GM12878 (cell line): ENCODE measurements around the gene ADIG. TPM values are rescaled to one million over a fixed set of nuclear protein-coding genes. Genes with fewer than 3 reads are reported as not detected.

Experiments used
- ATAC-seq: fragments of 200-7000 bp; cut with Tn5 transposase; 3 replicates; pipeline ENCODE4 v1.9.1; 2020; ENCODE audit warnings: mild to moderate bottlenecking, moderate library complexity
- BruUV-seq: library from RNA; stranded (reverse); fragments of 400-500 nt; replicated peaks from 2 replicates; lab custom pipeline; 2021; lab: Mats Ljungman, UMichigan
- CTCF ChIA-PET: fragments of 300-600 bp; sonication (Branson Sonifier 250); formaldehyde crosslinking; extraction: SDS; loops from one replicate; lab custom pipeline; 2021; ENCODE audit warnings: inconsistent platforms; lab: Yijun Ruan, JAX
- POLR2A ChIA-PET: fragments of 350-600 bp; formaldehyde crosslinking; extraction: SDS; loops from one replicate; lab custom pipeline; 2021; ENCODE audit warnings: inconsistent platforms; lab: Charles Lee
- RAD21 ChIA-PET: fragments of 300-600 bp; sonication (Branson Sonifier 250); formaldehyde crosslinking; loops from one replicate; lab custom pipeline; 2023; ENCODE audit warnings: antibody characterized with exemption; ENCODE audit not compliant: unreplicated experiment; lab: Charles Lee
- SMC1A ChIA-PET: fragments of 300-600 bp; sonication (Branson Sonifier 250); formaldehyde crosslinking; loops from one replicate; lab custom pipeline; 2023; ENCODE audit not compliant: unreplicated experiment, uncharacterized antibody; lab: Charles Lee
- DNase-seq: peaks from one replicate; pipeline ENCODE4 v3.0.0-alpha.2; 2011; ENCODE audit warnings: low read depth, low spot score
- FAIRE-seq: peaks from 3 replicates; lab custom pipeline; 2011; peaks lifted over from hg19 to GRCh38; lab: Jason Lieb, UNC
- H2AFZ ChIP-seq: 2 replicates; pipeline ENCODE4 v1.6.0; 2011; ENCODE audit warnings: low read depth, low read length, control low read depth; ENCODE audit not compliant: control insufficient read depth
- H3K27ac ChIP-seq: 2 replicates; pipeline ENCODE4 v1.5.1; 2011; ENCODE audit warnings: control low read depth; ENCODE audit not compliant: control insufficient read depth, insufficient read depth
- H3K27me3 ChIP-seq, 2 experiments: replicated peaks in 1 of 2; 2 replicates each; pipeline versions ENCODE4 v1.6.0 to v1.6.1; 2011; ENCODE audit warnings: low read length in 1 of 2; ENCODE audit not compliant: control insufficient read depth in 2 of 2, insufficient read depth in 2 of 2
- H3K36me3 ChIP-seq, 2 experiments: 2 replicates each; pipeline ENCODE4 v1.5.1; 2011; ENCODE audit warnings: low read length in 1 of 2; ENCODE audit not compliant: control insufficient read depth in 2 of 2, insufficient read depth in 2 of 2
- H3K4me1 ChIP-seq: 2 replicates; pipeline ENCODE4 v1.6.1; 2011; ENCODE audit warnings: mild to moderate bottlenecking, low read length, moderate library complexity, mixed read lengths; ENCODE audit not compliant: control insufficient read depth, insufficient read depth
- H3K4me2 ChIP-seq: 2 replicates; pipeline ENCODE4 v1.6.0; 2011; ENCODE audit warnings: control low read depth; ENCODE audit not compliant: control insufficient read depth, insufficient read depth
- H3K4me3 ChIP-seq: fragments of 200-600 bp; sonication (generic); 2 replicates; pipeline ENCODE4 v1.5.1; 2016
- H3K79me2 ChIP-seq: 2 replicates; pipeline ENCODE4 v1.6.0; 2011; ENCODE audit warnings: low read length; ENCODE audit not compliant: control insufficient read depth, insufficient read depth
- H3K9ac ChIP-seq: 2 replicates; pipeline ENCODE4 v1.8.0; 2011; ENCODE audit warnings: low read length, control low read depth, mixed read lengths; ENCODE audit not compliant: control insufficient read depth, insufficient read depth
- H3K9me3 ChIP-seq: replicated peaks from 3 replicates; pipeline ENCODE4 v1.5.1; 2011; ENCODE audit warnings: mild to moderate bottlenecking, low read length; ENCODE audit not compliant: control insufficient read depth, insufficient read depth
- H4K20me1 ChIP-seq: 2 replicates; pipeline ENCODE4 v1.6.0; 2011; ENCODE audit not compliant: control insufficient read depth, insufficient read depth
- BACH1 ChIP-seq: fragments of 450-650 bp; IDR thresholded peaks from 2 replicates; pipeline ENCODE4 v1.6.1; 2017; ENCODE audit warnings: mild to moderate bottlenecking, borderline replicate concordance
- CHD2 ChIP-seq: IDR thresholded peaks from 2 replicates; pipeline ENCODE4 v1.6.1; 2011; ENCODE audit warnings: low read depth, low read length, improper control_type of control experiment, borderline replicate concordance
- EED ChIP-seq: sonication (generic); IDR thresholded peaks from 2 replicates; pipeline ENCODE4 v1.6.1; 2016; ENCODE audit warnings: antibody characterized with exemption, low read depth
- FOXM1 ChIP-seq: IDR thresholded peaks from 2 replicates; pipeline ENCODE4 v1.6.1; 2012; ENCODE audit warnings: low read depth, mild to moderate bottlenecking, inconsistent platforms, low read length, moderate library complexity
- KAT2A ChIP-seq: conservative IDR thresholded peaks from 2 replicates; pipeline ENCODE4 v1.6.1; 2011; ENCODE audit warnings: low read depth, low read length; ENCODE audit not compliant: control insufficient read depth
- KDM1A ChIP-seq: fragments of 200-600 bp; sonication (generic); IDR thresholded peaks from 2 replicates; pipeline ENCODE4 v1.6.1; 2016; ENCODE audit warnings: borderline replicate concordance
- MEF2A ChIP-seq: IDR thresholded peaks from 2 replicates; pipeline ENCODE4 v1.6.1; 2011; ENCODE audit warnings: low read depth, mild to moderate bottlenecking, low read length, moderate library complexity; ENCODE audit not compliant: insufficient read depth
- POU2F2 ChIP-seq: IDR thresholded peaks from 3 replicates; pipeline ENCODE4 v1.6.1; 2011; ENCODE audit warnings: low read depth, mild to moderate bottlenecking, low read length, borderline replicate concordance
- RBBP5 ChIP-seq: fragments of 200-600 bp; sonication (generic); conservative IDR thresholded peaks from 2 replicates; pipeline ENCODE4 v1.6.1; 2016
- TARDBP ChIP-seq: IDR thresholded peaks from 2 replicates; pipeline ENCODE4 v1.6.1; 2016; ENCODE audit warnings: borderline replicate concordance
- WGBS: methylation state at CpG from one replicate; pipeline ENCODE4 v1.1.6; 2016; ENCODE audit warnings: low lambda C conversion rate; ENCODE audit not compliant: insufficient replicate concordance, insufficient coverage; ENCODE audit errors: missing lambda C conversion rate; 5-methylcytosine and 5-hydroxymethylcytosine counted together
- in situ Hi-C: fragments of 300-500 bp; cut with MboI; formaldehyde crosslinking; loops from 9 replicates; pipeline ENCODE4 v1.14.3; 2018; ENCODE audit warnings: mixed read lengths
- intact Hi-C: fragments of 100-400 bp; cut with micrococcal nuclease; formaldehyde crosslinking; loops from one replicate; pipeline ENCODE4 v1.14.2; 2022; ENCODE audit not compliant: unreplicated experiment
- polyA plus RNA-seq, 11 experiments: library from polyadenylated mRNA; depleted of rRNA in 4 of 11; unstranded in 6 of 11; stranded (reverse) in 5 of 11; fragments of >200 nt; fragmentation: Nextera tagmentation in 4 of 11; fragmentation: Illumina TruSeq in 1 of 11; extraction: Ambion mirVana in 4 of 11; extraction: Trizol in 1 of 11; gene quantifications; 1 replicate in 1 of 11; 2 replicates in 10 of 11; pipeline versions ENCODE4 v1.2.1 to v1.2.3, GENCODE V29; 2011 to 2016; ENCODE audit warnings: inconsistent platforms in 2 of 11, missing spikeins in 2 of 11, low read depth in 1 of 11
- total RNA-seq, 4 experiments: library from RNA; depleted of rRNA in 3 of 4; stranded (reverse); fragments of >200 nt in 3 of 4; fragmentation: Illumina TruSeq in 1 of 4; extraction: Trizol in 1 of 4; gene quantifications; 2 replicates each; pipeline versions ENCODE4 v1.2.1 to v1.2.3, GENCODE V29; 2013 to 2021
- TF ChIP-seq, protein P1 (sequence below): IDR thresholded peaks from 2 replicates; pipeline ENCODE4 v1.6.1; 2011; ENCODE audit warnings: borderline replicate concordance, low read depth, mild to moderate bottlenecking, moderate library complexity, mixed read lengths, low read length; ENCODE audit not compliant: insufficient read depth; ENCODE audit errors: extremely low read length
- TF ChIP-seq, protein P2 (sequence below): fragments of 450-650 bp; IDR thresholded peaks from 2 replicates; pipeline ENCODE4 v1.6.1; 2017; ENCODE audit warnings: mild to moderate bottlenecking

ADIG gene
- total and polyA plus RNA-seq, 10 of the 15 experiments (the other 5 are each of a cell fraction or from before 2014, with no cell fraction given): not detected

DNA sequence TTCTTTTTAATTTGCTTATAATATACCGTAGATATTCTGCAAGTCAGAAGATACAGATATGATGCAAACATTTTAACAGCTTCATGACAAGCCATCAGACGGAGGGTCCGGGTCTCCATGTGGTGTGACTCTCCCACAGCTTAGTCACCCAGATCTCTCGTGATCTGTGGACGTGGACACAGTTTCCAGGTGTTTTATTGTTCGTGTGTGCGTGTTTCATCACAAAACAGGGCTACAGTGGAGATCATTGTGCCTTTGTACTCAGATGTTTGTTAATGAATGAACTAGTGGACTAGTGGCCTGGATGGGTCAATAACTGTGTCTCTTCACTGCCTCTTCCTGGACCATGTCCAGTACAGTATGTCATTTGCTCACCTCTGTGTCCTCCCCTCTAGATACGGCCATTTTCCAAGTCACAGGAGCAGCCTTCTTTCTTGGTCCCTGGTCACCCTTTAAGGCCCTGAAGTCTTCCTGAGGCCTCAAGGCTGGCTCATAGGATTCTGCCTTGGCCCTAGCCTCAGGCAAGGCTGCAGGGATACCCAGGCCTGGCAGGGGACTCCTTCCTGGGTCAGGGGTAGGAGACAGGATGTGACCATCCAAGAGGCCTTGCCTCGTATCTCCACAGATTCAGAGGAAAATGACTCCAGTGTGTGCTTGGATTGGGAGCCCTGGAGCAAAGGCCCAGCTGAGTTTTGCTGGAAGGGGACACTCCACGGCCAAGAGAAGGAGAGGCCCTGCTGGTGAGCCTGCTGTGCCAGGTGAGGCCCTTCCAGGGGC, 4.6 kb downstream of the ADIG start:
- Histone ChIP-seq H4K20me1 (no peaks in the 10 kb centered on the region), H3K4me2 (no peak overlapping the region), H3K9ac (no peak overlapping the region), H3K79me2 (no peaks in the 10 kb centered on the region), H3K36me3 (no peaks in the 10 kb centered on the region), H3K4me1 (no peaks in the 10 kb centered on the region), H2AFZ (no peak overlapping the region), H3K27ac (no peak overlapping the region), H3K4me3 (no peak overlapping the region), H3K27me3 (peaks cover 0 to 2% of the 10 kb centered on the region in 2 experiments; a peak in 2 of 4 replicates), H3K9me3 (no peaks in the 10 kb centered on the region)
- DNase-seq (no peak), FAIRE-seq (no peak), ATAC-seq (no peak)
- TF ChIP-seq KAT2A (no peak), CHD2 (no peak), EED (no peak), FOXM1 (no peak), MEF2A (no peak), BACH1 (no peak), POU2F2 (no peak), KDM1A (no peak), RBBP5 (no peak), TARDBP (no peak)
- TF ChIP-seq, protein P1, sequence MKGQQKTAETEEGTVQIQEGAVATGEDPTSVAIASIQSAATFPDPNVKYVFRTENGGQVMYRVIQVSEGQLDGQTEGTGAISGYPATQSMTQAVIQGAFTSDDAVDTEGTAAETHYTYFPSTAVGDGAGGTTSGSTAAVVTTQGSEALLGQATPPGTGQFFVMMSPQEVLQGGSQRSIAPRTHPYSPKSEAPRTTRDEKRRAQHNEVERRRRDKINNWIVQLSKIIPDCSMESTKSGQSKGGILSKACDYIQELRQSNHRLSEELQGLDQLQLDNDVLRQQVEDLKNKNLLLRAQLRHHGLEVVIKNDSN: no peak
- TF ChIP-seq, protein P2, sequence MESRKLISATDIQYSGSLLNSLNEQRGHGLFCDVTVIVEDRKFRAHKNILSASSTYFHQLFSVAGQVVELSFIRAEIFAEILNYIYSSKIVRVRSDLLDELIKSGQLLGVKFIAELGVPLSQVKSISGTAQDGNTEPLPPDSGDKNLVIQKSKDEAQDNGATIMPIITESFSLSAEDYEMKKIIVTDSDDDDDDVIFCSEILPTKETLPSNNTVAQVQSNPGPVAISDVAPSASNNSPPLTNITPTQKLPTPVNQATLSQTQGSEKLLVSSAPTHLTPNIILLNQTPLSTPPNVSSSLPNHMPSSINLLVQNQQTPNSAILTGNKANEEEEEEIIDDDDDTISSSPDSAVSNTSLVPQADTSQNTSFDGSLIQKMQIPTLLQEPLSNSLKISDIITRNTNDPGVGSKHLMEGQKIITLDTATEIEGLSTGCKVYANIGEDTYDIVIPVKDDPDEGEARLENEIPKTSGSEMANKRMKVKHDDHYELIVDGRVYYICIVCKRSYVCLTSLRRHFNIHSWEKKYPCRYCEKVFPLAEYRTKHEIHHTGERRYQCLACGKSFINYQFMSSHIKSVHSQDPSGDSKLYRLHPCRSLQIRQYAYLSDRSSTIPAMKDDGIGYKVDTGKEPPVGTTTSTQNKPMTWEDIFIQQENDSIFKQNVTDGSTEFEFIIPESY: no peak
- intact Hi-C loops: no loop called here
- RAD21 ChIA-PET: no interaction called here
- WGBS: 26% methylated on average over 10 of the region's 10 CpGs
- CTCF ChIA-PET: no interaction called here
- no TSS peak for BruUV-seq
- in situ Hi-C loops: no loop called here
- SMC1A ChIA-PET: no interaction called here
- POLR2A ChIA-PET: no interaction called here
